HCT116 (cell line): ENCODE results near the gene CRYGN. TPM values are rescaled to one million over a fixed set of nuclear protein-coding genes. Genes with fewer than 3 reads are reported as not detected.

Experiments used
- ATAC-seq: fragments of 200-7000 bp; cut with Tn5 transposase; 2 replicates; pipeline ENCODE4 v1.9.1; 2020; ENCODE audit warnings: mild to moderate bottlenecking, moderate library complexity
- BruUV-seq: library from RNA; stranded (reverse); fragments of 400-500 nt; replicated peaks from 2 replicates; lab custom pipeline; 2021; lab: Mats Ljungman, UMichigan
- CTCF ChIA-PET: fragments of 300-600 bp; sonication (Branson Sonifier 250); formaldehyde crosslinking; loops from one replicate; lab custom pipeline; 2021; ENCODE audit warnings: antibody characterized with exemption; lab: Charles Lee
- POLR2A ChIA-PET: fragments of 300-600, 350-600 bp; sonication (Branson Sonifier 250); formaldehyde crosslinking; loops from one replicate; lab custom pipeline; 2021; ENCODE audit warnings: antibody characterized with exemption; lab: Charles Lee
- RAD21 ChIA-PET, 2 experiments: fragments of 300-600 bp; sonication (Branson Sonifier 250); formaldehyde crosslinking; loops; one replicate each; lab custom pipeline; 2023; ENCODE audit warnings: low total read pairs in 2 of 2; ENCODE audit not compliant: uncharacterized antibody in 2 of 2, unreplicated experiment in 2 of 2, low non-redundant PET in 1 of 2; lab: Charles Lee
- DNase-seq: peaks from one replicate; pipeline ENCODE4 v3.0.0-alpha.2; 2010; ENCODE audit warnings: low read depth, low spot score
- H2AFZ ChIP-seq: fragments of 200-600 bp; shearing (Covaris generic), sonication (generic); 2 replicates; pipeline ENCODE4 v1.6.1; 2017; ENCODE audit warnings: low read depth, mixed run types, mixed read lengths, antibody characterized with exemption, low read length; ENCODE audit not compliant: poor library complexity, severe bottlenecking
- H3K27ac ChIP-seq: 2 replicates; pipeline ENCODE4 v1.5.1; 2012; ENCODE audit warnings: low read depth, low read length
- H3K27me3 ChIP-seq: fragments of 200-600 bp; sonication (generic); 2 replicates; pipeline ENCODE4 v1.6.1; 2016; ENCODE audit warnings: mixed run types, low read length, mixed read lengths; ENCODE audit not compliant: insufficient read depth
- H3K36me3 ChIP-seq, 2 experiments: fragments of 200-500 bp in 1 of 2; fragments of 200-600 bp in 1 of 2; sonication (Bioruptor generic) in 1 of 2; sonication (generic) in 1 of 2; 2 replicates each; pipeline versions ENCODE4 v1.5.1 to v1.6.1; 2014 to 2016; ENCODE audit warnings: low read length in 2 of 2, inconsistent platforms in 1 of 2, mixed read lengths in 1 of 2, mixed run types in 1 of 2; ENCODE audit not compliant: insufficient read depth in 2 of 2, control insufficient read depth in 1 of 2
- H3K4me1 ChIP-seq, 2 experiments: fragments of 200-600 bp in 1 of 2; sonication (generic) in 1 of 2; 2 replicates each; pipeline versions ENCODE4 v1.5.1 to v1.6.1; 2012 to 2017; ENCODE audit warnings: low read length in 2 of 2, inconsistent platforms in 1 of 2, mild to moderate bottlenecking in 1 of 2, mixed read lengths in 1 of 2, mixed run types in 1 of 2, moderate library complexity in 1 of 2; ENCODE audit not compliant: insufficient read depth in 2 of 2, control insufficient read depth in 1 of 2
- H3K4me2 ChIP-seq: fragments of 200-600 bp; sonication (generic); 2 replicates; pipeline ENCODE4 v1.6.1; 2017; ENCODE audit warnings: mixed run types, low read length, mixed read lengths
- H3K4me3 ChIP-seq, 2 experiments: fragments of 200-600 bp in 1 of 2; sonication (generic) in 1 of 2; replicated peaks in 1 of 2; 2 replicates each; pipeline ENCODE4 v1.5.1; 2011 to 2016; ENCODE audit warnings: low read length in 2 of 2, control low read depth in 1 of 2, low read depth in 1 of 2, mild to moderate bottlenecking in 1 of 2, mixed read lengths in 1 of 2, mixed run types in 1 of 2
- H3K79me2 ChIP-seq: fragments of 200-600 bp; sonication (generic); 2 replicates; pipeline ENCODE4 v1.6.1; 2017; ENCODE audit warnings: mild to moderate bottlenecking, mixed run types, low read length, moderate library complexity, mixed read lengths; ENCODE audit not compliant: insufficient read depth
- H3K9ac ChIP-seq: fragments of 200-600 bp; sonication (generic); 2 replicates; pipeline ENCODE4 v1.6.1; 2016; ENCODE audit warnings: low read length, mixed read lengths
- H3K9me2 ChIP-seq: fragments of 200-600 bp; sonication (generic), shearing (Covaris generic); 2 replicates; pipeline ENCODE4 v1.6.1; 2017; ENCODE audit warnings: mixed run types, mild to moderate bottlenecking, moderate library complexity; ENCODE audit not compliant: insufficient read depth
- H3K9me3 ChIP-seq, 2 experiments: fragments of 200-500 bp in 1 of 2; fragments of 200-600 bp in 1 of 2; sonication (Bioruptor generic) in 1 of 2; sonication (generic) in 1 of 2; 2 replicates each; pipeline ENCODE4 v1.6.1; 2014 to 2017; ENCODE audit warnings: low read length in 2 of 2, mixed read lengths in 2 of 2, inconsistent platforms in 1 of 2, low read depth in 1 of 2, mild to moderate bottlenecking in 1 of 2, mixed run types in 1 of 2, moderate library complexity in 1 of 2; ENCODE audit not compliant: control insufficient read depth in 1 of 2, insufficient read depth in 1 of 2
- H4K20me1 ChIP-seq: fragments of 200-600 bp; sonication (generic), shearing (Covaris generic); 2 replicates; pipeline ENCODE4 v1.6.1; 2017; ENCODE audit warnings: mixed run types, mild to moderate bottlenecking, moderate library complexity; ENCODE audit not compliant: insufficient read depth
- CEBPB ChIP-seq: IDR thresholded peaks from 2 replicates; pipeline ENCODE4 v1.6.1; 2012; ENCODE audit warnings: low read depth
- EGR1 ChIP-seq: IDR thresholded peaks from 2 replicates; pipeline ENCODE4 v1.6.1; 2012; ENCODE audit warnings: low read depth
- ELF1 ChIP-seq: IDR thresholded peaks from 2 replicates; pipeline ENCODE4 v1.6.1; 2012; ENCODE audit warnings: low read depth, borderline replicate concordance
- EZH2 ChIP-seq: fragments of 200-600 bp; sonication (generic); IDR thresholded peaks from 2 replicates; pipeline ENCODE4 v1.6.1; 2017; ENCODE audit warnings: antibody characterized with exemption, mixed run types
- FOSL1 ChIP-seq: IDR thresholded peaks from 2 replicates; pipeline ENCODE4 v1.6.1; 2012; ENCODE audit warnings: low read depth
- JUND ChIP-seq: IDR thresholded peaks from 2 replicates; pipeline ENCODE4 v1.6.1; 2012
- POLR2A ChIP-seq: IDR thresholded peaks from 2 replicates; pipeline ENCODE4 v1.7.0; 2011; ENCODE audit warnings: borderline replicate concordance; ENCODE audit not compliant: insufficient read depth, insufficient read length; ENCODE audit errors: extremely low read depth
- POLR2AphosphoS5 ChIP-seq: IDR thresholded peaks from 2 replicates; pipeline ENCODE4 v1.6.1; 2011; ENCODE audit warnings: mild to moderate bottlenecking, low read depth, low read length, moderate library complexity
- RAD21 ChIP-seq: IDR thresholded peaks from 2 replicates; pipeline ENCODE4 v1.6.1; 2012; ENCODE audit warnings: low read depth, mild to moderate bottlenecking
- SIN3A ChIP-seq: IDR thresholded peaks from 2 replicates; pipeline ENCODE4 v1.6.1; 2012; ENCODE audit warnings: low read depth
- SP1 ChIP-seq: IDR thresholded peaks from 2 replicates; pipeline ENCODE4 v1.6.1; 2012; ENCODE audit warnings: low read depth
- YY1 ChIP-seq: IDR thresholded peaks from 2 replicates; pipeline ENCODE4 v1.6.1; 2011; ENCODE audit warnings: low read length, low read depth, moderate library complexity, mild to moderate bottlenecking; ENCODE audit not compliant: insufficient replicate concordance; ENCODE audit errors: extremely low read depth
- ZFX ChIP-seq: fragments of 450-650 bp; IDR thresholded peaks from 2 replicates; pipeline ENCODE4 v1.6.1; 2017
- ZNF274 ChIP-seq: fragments of 200-500 bp; sonication (Bioruptor generic); IDR thresholded peaks from 2 replicates; pipeline ENCODE4 v1.6.1; 2014; ENCODE audit warnings: mild to moderate bottlenecking, low read depth, low read length, inconsistent platforms
- intact Hi-C: fragments of 100-400 bp; cut with micrococcal nuclease; formaldehyde crosslinking; loops from 2 replicates; pipeline ENCODE4 v1.10.0; 2022
- total RNA-seq: library from RNA; stranded (reverse); gene quantifications from one replicate; pipeline ENCODE4 v1.2.1, GENCODE V29; 2021; ENCODE audit not compliant: unreplicated experiment
- TF ChIP-seq, protein P1 (sequence below), 3 experiments: fragments of 200-600 bp in 1 of 3; sonication (generic) in 1 of 3; IDR thresholded peaks in 2 of 3; conservative IDR thresholded peaks in 1 of 3; 2 replicates each; pipeline ENCODE4 v1.5.1; 2012 to 2017; ENCODE audit warnings: low read depth in 2 of 3, low read length in 2 of 3, antibody characterized with exemption in 1 of 3, borderline replicate concordance in 1 of 3, control low read depth in 1 of 3, mild to moderate bottlenecking in 1 of 3, mixed read lengths in 1 of 3, mixed run types in 1 of 3, moderate library complexity in 1 of 3; ENCODE audit not compliant: insufficient read depth in 1 of 3

The CRYGN gene
- total RNA-seq, 1 experiment from 2014 or later, result not detected

DNA sequence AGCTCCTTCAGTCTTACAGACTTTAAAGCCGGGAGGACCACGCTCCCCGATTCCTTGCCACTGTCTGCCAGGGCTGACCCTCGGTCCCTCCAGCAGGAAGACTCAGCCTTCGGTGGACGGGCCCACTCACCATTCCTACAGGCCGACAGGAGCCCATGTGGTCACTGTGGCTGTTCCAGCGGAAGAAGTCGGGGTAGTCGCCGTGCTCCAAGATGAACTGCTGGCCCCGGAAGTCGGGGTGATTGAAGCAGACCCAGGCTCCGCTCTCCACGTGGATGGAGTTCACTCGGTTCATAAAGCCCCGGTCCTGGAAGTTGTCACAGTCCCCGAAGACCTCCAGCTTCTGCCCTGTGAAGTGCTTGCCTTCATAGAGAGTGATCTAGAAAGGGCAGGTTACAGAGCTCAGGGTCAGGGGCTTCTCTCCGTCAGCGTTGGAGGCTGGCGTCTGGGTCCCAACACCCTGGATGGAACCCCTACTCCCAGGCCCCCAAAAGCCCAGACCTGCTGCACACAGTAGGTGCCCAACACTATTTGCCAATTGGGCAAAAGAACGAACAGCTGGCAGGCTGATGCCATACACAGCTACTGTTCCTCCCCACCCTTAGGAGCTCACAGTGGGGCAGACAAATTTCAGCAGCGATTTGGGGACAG is 1.9 kb downstream of the CRYGN start:
- ChIA-PET CTCF (interaction anchor here (1.4 kb wide), 1 partner anchor 11 kb away, joined by 4 read pairs; no protein-coding TSS in a partner anchor), POLR2A (no interaction called here), RAD21 (no interaction called here)
- no peak for ATAC-seq
- TF ChIP-seq JUND (no peak), SIN3A (no peak), FOSL1 (no peak)
- TF ChIP-seq, protein P1, sequence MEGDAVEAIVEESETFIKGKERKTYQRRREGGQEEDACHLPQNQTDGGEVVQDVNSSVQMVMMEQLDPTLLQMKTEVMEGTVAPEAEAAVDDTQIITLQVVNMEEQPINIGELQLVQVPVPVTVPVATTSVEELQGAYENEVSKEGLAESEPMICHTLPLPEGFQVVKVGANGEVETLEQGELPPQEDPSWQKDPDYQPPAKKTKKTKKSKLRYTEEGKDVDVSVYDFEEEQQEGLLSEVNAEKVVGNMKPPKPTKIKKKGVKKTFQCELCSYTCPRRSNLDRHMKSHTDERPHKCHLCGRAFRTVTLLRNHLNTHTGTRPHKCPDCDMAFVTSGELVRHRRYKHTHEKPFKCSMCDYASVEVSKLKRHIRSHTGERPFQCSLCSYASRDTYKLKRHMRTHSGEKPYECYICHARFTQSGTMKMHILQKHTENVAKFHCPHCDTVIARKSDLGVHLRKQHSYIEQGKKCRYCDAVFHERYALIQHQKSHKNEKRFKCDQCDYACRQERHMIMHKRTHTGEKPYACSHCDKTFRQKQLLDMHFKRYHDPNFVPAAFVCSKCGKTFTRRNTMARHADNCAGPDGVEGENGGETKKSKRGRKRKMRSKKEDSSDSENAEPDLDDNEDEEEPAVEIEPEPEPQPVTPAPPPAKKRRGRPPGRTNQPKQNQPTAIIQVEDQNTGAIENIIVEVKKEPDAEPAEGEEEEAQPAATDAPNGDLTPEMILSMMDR (IDR thresholded peaks at IDR 0.05 in 2 of 3, conservative IDR thresholded peaks at IDR 0.05 in 1 of 3; ENCODE audit: borderline replicate concordance in 1 of 3, insufficient read depth in 1 of 3, low read depth in 2 of 3, low read length in 2 of 3), result no peak
- DNase-seq, result no peak
- H3K9me2 ChIP-seq, result no peaks in the 10 kb centered on the region
- no peak overlapping the region for H3K9ac ChIP-seq
- no peak overlapping the region for H3K27ac ChIP-seq
- H3K4me1 ChIP-seq, result peaks cover 0 to 7% of the 10 kb centered on the region in 2 experiments; a peak in 1 of 4 replicates
- no peak overlapping the region for H2AFZ ChIP-seq
- H3K9me3 ChIP-seq, result no peaks in the 10 kb centered on the region
- H3K4me3 ChIP-seq, result no peak overlapping the region
- H3K79me2 ChIP-seq, result no peaks in the 10 kb centered on the region
- H3K27me3 ChIP-seq, result no peaks in the 10 kb centered on the region
- H3K4me2 ChIP-seq, result no peak overlapping the region
- no peaks in the 10 kb centered on the region for H3K36me3 ChIP-seq
- intact Hi-C loops, result no loop called here
- no TSS peak for BruUV-seq
- H4K20me1 ChIP-seq, result no peaks in the 10 kb centered on the region

- H4K20me1 ChIP-seq, result no peaks in the 10 kb centered on the region
- no peaks in the 10 kb centered on the region for H3K36me3 ChIP-seq
- no peak overlapping the region for H2AFZ ChIP-seq
- H3K9ac ChIP-seq, result no peak overlapping the region
- ChIA-PET RAD21 (no interaction called here), CTCF (no interaction called here), POLR2A (no interaction called here)
- H3K4me3 ChIP-seq, result no peak overlapping the region
- no peaks in the 10 kb centered on the region for H3K9me2 ChIP-seq
- ATAC-seq (no peak), DNase-seq (no peak)
- H3K9me3 ChIP-seq, result no peaks in the 10 kb centered on the region
- no peak overlapping the region for H3K27ac ChIP-seq
- BruUV-seq, result no TSS peak
- no peaks in the 10 kb centered on the region for H3K27me3 ChIP-seq
- peaks cover 0 to 9% of the 10 kb centered on the region in 2 experiments; a peak in 1 of 4 replicates for H3K4me1 ChIP-seq
- intact Hi-C loops, result no loop called here
- H3K79me2 ChIP-seq, result no peaks in the 10 kb centered on the region
- no peak overlapping the region for H3K4me2 ChIP-seq
- TF ChIP-seq YY1 (no peak), CEBPB (no peak), FOSL1 (no peak), JUND (no peak), EZH2 (no peak), ELF1 (no peak), SIN3A (no peak), ZFX (no peak), SP1 (no peak), POLR2A (no peak), EGR1 (no peak), ZNF274 (no peak), POLR2AphosphoS5 (no peak), RAD21 (no peak)
- TF ChIP-seq, protein P1 (IDR thresholded peaks at IDR 0.05 in 2 of 3, conservative IDR thresholded peaks at IDR 0.05 in 1 of 3; ENCODE audit: borderline replicate concordance in 1 of 3, insufficient read depth in 1 of 3, low read depth in 2 of 3, low read length in 2 of 3), result no peak
Measured at GRCh38 chr7:151437159-151437553, 2.8 kb downstream of the CRYGN start.
